Measurements from ENCODE around the gene CEBPZ.
A peak's percentile ranks its signal among the peaks of the same experiment; 100 is the strongest.

CEBPZ gene

GRCh38 chr2:37231241-37232130 is at the start of gene CEBPZ, which contains the start of gene NDUFAF7:
Gene CEBPZ, minus strand, starts transcription at chr2:37231596. Its CDS starts 29 bp downstream, at chr2:37231567.
Gene NDUFAF7, plus strand, starts transcription at chr2:37231658. Its CDS starts 48 bp downstream, at chr2:37231706.
- peak; percentile 93 for DNase-seq (ENCODE audit: low read depth)
- no peak for TF ChIP-seq CTCF (conservative IDR thresholded peaks at IDR 0.05; ENCODE audit: control insufficient read depth, insufficient read depth, low read depth, low read length)
- H3K4me3 ChIP-seq (ENCODE audit: control insufficient read depth, low read depth, low read length), result peak within 1 kb of the TSS; percentile 98

GRCh38 chr2:37276291-37276690 is 44.9 kb upstream of the CEBPZ start:
- TF ChIP-seq CTCF (conservative IDR thresholded peaks at IDR 0.05; ENCODE audit: control insufficient read depth, insufficient read depth, low read depth, low read length), result no peak
- no peak for DNase-seq (ENCODE audit: low read depth)

GRCh38 chr2:37274359-37274965 is 43.1 kb upstream of the CEBPZ start:
- no peak for DNase-seq (ENCODE audit: low read depth)
- no peak for TF ChIP-seq CTCF (conservative IDR thresholded peaks at IDR 0.05; ENCODE audit: control insufficient read depth, insufficient read depth, low read depth, low read length)
- H3K4me3 ChIP-seq (ENCODE audit: control insufficient read depth, low read depth, low read length), result no peak overlapping the region

More at GRCh38 chr2:37276291-37276690, 44.9 kb upstream of the CEBPZ start:
- H3K4me3 ChIP-seq (ENCODE audit: control insufficient read depth, low read depth, low read length), result no peak overlapping the region

GRCh38 chr2:37271376-37272067 is 40.1 kb upstream of the CEBPZ start:
- no peak overlapping the region for H3K4me3 ChIP-seq (ENCODE audit: control insufficient read depth, low read depth, low read length)
- TF ChIP-seq CTCF (conservative IDR thresholded peaks at IDR 0.05; ENCODE audit: control insufficient read depth, insufficient read depth, low read depth, low read length), result no peak
- DNase-seq (ENCODE audit: low read depth), result no peak

GRCh38 chr2:37268111-37268510 is 36.7 kb upstream of the CEBPZ start:
- H3K4me3 ChIP-seq (ENCODE audit: control insufficient read depth, low read depth, low read length), result no peak overlapping the region
- no peak for TF ChIP-seq CTCF (conservative IDR thresholded peaks at IDR 0.05; ENCODE audit: control insufficient read depth, insufficient read depth, low read depth, low read length)
- peak; percentile 14 for DNase-seq (ENCODE audit: low read depth)

GRCh38 chr2:37267685-37268084 is 36.3 kb upstream of the CEBPZ start:
- DNase-seq (ENCODE audit: low read depth), result no peak
- H3K4me3 ChIP-seq (ENCODE audit: control insufficient read depth, low read depth, low read length), result no peak overlapping the region
- no peak for TF ChIP-seq CTCF (conservative IDR thresholded peaks at IDR 0.05; ENCODE audit: control insufficient read depth, insufficient read depth, low read depth, low read length)
